ENCODE results near the gene LIME1. TPM values are rescaled to one million over a fixed set of nuclear protein-coding genes. Genes with fewer than 3 reads are reported as not detected.

LIME1 gene
- total RNA-seq, result 0.87 and 1.4 TPM in 2 replicates

- DNase-seq (ENCODE audit: low read depth in 2 of 2), result peak in 1 of 2 donors; percentile 0
These were observed at the start of gene LIME1 for GRCh38 chr20:63735859-63736718. Gene LIME1 (plus strand): TSS chr20:63736664. CDS start chr20:63737550, 886 bp downstream.

GRCh38 chr20:63687419-63688178 is 48.9 kb upstream of the LIME1 start:
- no peak for DNase-seq (ENCODE audit: low read depth in 2 of 2)

- DNase-seq (ENCODE audit: low read depth in 2 of 2), result no peak
These were observed 48.0 kb upstream of the LIME1 start for GRCh38 chr20:63688228-63689045.

GRCh38 chr20:63689046-63690002 is 47.1 kb upstream of the LIME1 start:
- DNase-seq (ENCODE audit: low read depth in 2 of 2), result no peak

GRCh38 chr20:63690003-63690897 is 46.2 kb upstream of the LIME1 start:
- DNase-seq (ENCODE audit: low read depth in 2 of 2), result no peak

GRCh38 chr20:63690898-63691710 is 45.4 kb upstream of the LIME1 start:
- no peak for DNase-seq (ENCODE audit: low read depth in 2 of 2)

GRCh38 chr20:63691711-63692435 is 44.6 kb upstream of the LIME1 start:
- DNase-seq (ENCODE audit: low read depth in 2 of 2), result no peak

GRCh38 chr20:63692436-63693082 is 43.9 kb upstream of the LIME1 start:
- peak in 1 of 2 donors; percentile 13 for DNase-seq (ENCODE audit: low read depth in 2 of 2)

GRCh38 chr20:63693083-63693732 is 43.3 kb upstream of the LIME1 start:
- no peak for DNase-seq (ENCODE audit: low read depth in 2 of 2)

GRCh38 chr20:63693733-63694583 is 42.5 kb upstream of the LIME1 start:
- peak in 1 of 2 donors; percentile 2 for DNase-seq (ENCODE audit: low read depth in 2 of 2)

- no peak for DNase-seq (ENCODE audit: low read depth in 2 of 2)
These were observed 41.7 kb upstream of the LIME1 start for GRCh38 chr20:63694584-63695423.

- DNase-seq (ENCODE audit: low read depth in 2 of 2), result peak in 1 of 2 donors; percentile 5
These were observed 40.8 kb upstream of the LIME1 start for GRCh38 chr20:63695424-63696305.

- DNase-seq (ENCODE audit: low read depth in 2 of 2), result peak; percentile 42 to 53
These were observed 40.2 kb upstream of the LIME1 start for GRCh38 chr20:63696306-63696627.

Data from lung microvascular endothelial cell (primary cell).